ENCODE measurements around the gene ZNF385B.

GRCh38 chr2:179533875-179534274 lies 327.5 kb downstream of the ZNF385B start:
- TF ChIP-seq POLR2A (IDR thresholded peaks at IDR 0.05; ENCODE audit: extremely low read depth, insufficient read length): no peak
- TF ChIP-seq CTCF (IDR thresholded peaks at IDR 0.05; ENCODE audit: low read depth, low read length): no peak

Data from NB4 (cell line).